HepG2 (cell line): ENCODE data around the gene DLL3.

Experiments
- ATF7 ChIP-seq, 2 experiments: fragments of 450-650 bp in 1 of 2; sonication (generic) in 1 of 2; formaldehyde crosslinking in 1 of 2; IDR thresholded peaks; 2 replicates each; pipeline versions ENCODE4 v1.4.0 to v1.6.1; 2016 to 2020; ENCODE audit warnings: antibody characterized with exemption in 1 of 2, mild to moderate bottlenecking in 1 of 2, missing genetic modification reagents in 1 of 2
- DPF2 ChIP-seq: sonication (generic); formaldehyde crosslinking; IDR thresholded peaks from 2 replicates; pipeline ENCODE4 v1.4.0; 2020; ENCODE audit warnings: mild to moderate bottlenecking, low read depth, missing genetic modification reagents, borderline replicate concordance
- EZH2 ChIP-seq: conservative IDR thresholded peaks from 2 replicates; pipeline ENCODE4 v1.6.1; 2012; ENCODE audit warnings: mild to moderate bottlenecking, low read depth, low read length, moderate library complexity
- KDM5B ChIP-seq: sonication (generic); formaldehyde crosslinking; IDR thresholded peaks from 2 replicates; pipeline ENCODE4 v1.4.0; 2020; ENCODE audit warnings: missing genetic modification reagents, mild to moderate bottlenecking, borderline replicate concordance
- MAFK ChIP-seq, 2 experiments: IDR thresholded peaks in 1 of 2; conservative IDR thresholded peaks in 1 of 2; 2 replicates each; pipeline ENCODE4 v1.6.1; 2011; ENCODE audit warnings: improper control_type of control experiment in 2 of 2, low read length in 2 of 2
- RCOR2 ChIP-seq: IDR thresholded peaks from 2 replicates; pipeline ENCODE4 v1.6.1; 2016; ENCODE audit warnings: missing biosample characterization, missing genetic modification reagents
- RFX5 ChIP-seq: IDR thresholded peaks from 2 replicates; pipeline ENCODE4 v1.6.1; 2011; ENCODE audit warnings: low read depth, low read length, improper control_type of control experiment
- TCF12 ChIP-seq, 2 experiments: fragments of 450-650 bp in 1 of 2; sonication (generic) in 1 of 2; formaldehyde crosslinking in 1 of 2; IDR thresholded peaks; 2 replicates each; pipeline versions ENCODE4 v1.6.1 to v1.8.0; 2017 to 2022; ENCODE audit warnings: antibody characterized with exemption in 1 of 2, mild to moderate bottlenecking in 1 of 2, missing genetic modification reagents in 1 of 2, moderate library complexity in 1 of 2
- ZFP37 ChIP-seq: sonication (generic); formaldehyde crosslinking; IDR thresholded peaks from 2 replicates; pipeline ENCODE4 v1.4.0; 2020; ENCODE audit warnings: missing genetic modification reagents, borderline replicate concordance
- ZNF337 ChIP-seq: sonication (generic); formaldehyde crosslinking; IDR thresholded peaks from 2 replicates; pipeline ENCODE4 v1.5.1; 2020; ENCODE audit warnings: missing genetic modification reagents, low read depth, mild to moderate bottlenecking, borderline replicate concordance
- ZNF558 ChIP-seq: sonication (generic); formaldehyde crosslinking; IDR thresholded peaks from 2 replicates; pipeline ENCODE4 v1.9.0; 2022; ENCODE audit warnings: mild to moderate bottlenecking, missing genetic modification reagents, borderline replicate concordance
- ZNF737 ChIP-seq: sonication (generic); formaldehyde crosslinking; IDR thresholded peaks from 2 replicates; pipeline ENCODE4 v1.5.0; 2020; ENCODE audit warnings: missing genetic modification reagents, mild to moderate bottlenecking, borderline replicate concordance

DNA sequence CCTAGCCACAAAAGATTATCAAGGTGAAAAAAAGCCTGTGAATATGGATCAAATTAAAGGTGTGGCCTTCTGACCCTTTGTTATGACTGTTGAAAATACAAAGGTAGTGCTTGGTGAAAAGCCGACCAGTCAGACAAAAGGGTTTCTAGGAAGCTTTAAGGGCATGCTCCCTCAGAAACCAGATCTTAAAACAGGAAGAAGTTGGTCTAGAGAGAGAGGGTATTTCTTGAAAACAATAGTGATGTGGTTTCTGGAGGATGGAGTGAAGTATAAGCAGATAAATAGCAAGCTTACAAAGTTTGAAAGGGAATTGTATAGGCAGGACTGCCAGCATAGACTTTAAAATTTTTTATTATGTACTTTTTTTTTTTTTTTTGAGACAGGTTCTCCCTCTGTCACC, 46.2 kb downstream of the DLL3 start:
- TF ChIP-seq KDM5B (CRISPR knock-in tag) (no peak), TCF12 (IDR thresholded peaks at IDR 0.05) (no peak), TCF12 (CRISPR knock-in tag; IDR thresholded peaks at IDR 0.05) (no peak), ZNF558 (CRISPR knock-in tag) (no peak), EZH2 (no peak), DPF2 (CRISPR knock-in tag) (no peak), RCOR2 (CRISPR knock-in tag) (no peak), MAFK (conservative IDR thresholded peaks at IDR 0.05 in 1 of 2, IDR thresholded peaks at IDR 0.05 in 1 of 2; ENCODE audit: low read length in 2 of 2) (no peak), ATF7 (IDR thresholded peaks at IDR 0.05) (no peak), ATF7 (CRISPR knock-in tag; IDR thresholded peaks at IDR 0.05) (no peak), RFX5 (no peak), ZNF737 (CRISPR knock-in tag) (no peak), ZFP37 (CRISPR knock-in tag) (no peak), ZNF337 (CRISPR knock-in tag) (no peak)
